CD4-positive, alpha-beta T cell treated with Interleukin-4 for 1 hour (primary cell): ENCODE data around the gene NCKAP5.
"Not testable (repeated sequence)": the region's sequence is repeated elsewhere in the genome, so short reads cannot be mapped to it uniquely, and the experiment has no call there.

Experiments used
- DNase-seq, 2 donors: peaks; one replicate each; pipeline ENCODE4 v3.0.0-alpha.2; 2020 to 2022

The NCKAP5 gene

GRCh38 chr2:132725748-132726147, 842.5 kb downstream of the NCKAP5 start:
- no peak for DNase-seq

GRCh38 chr2:132725148-132725547, 843.1 kb downstream of the NCKAP5 start:
- no peak for DNase-seq

GRCh38 chr2:132721938-132722337, 846.3 kb downstream of the NCKAP5 start:
- no peak for DNase-seq

GRCh38 chr2:132720393-132720792, 847.9 kb downstream of the NCKAP5 start:
- no peak for DNase-seq

GRCh38 chr2:132719480-132719879, 848.8 kb downstream of the NCKAP5 start:
- no peak for DNase-seq

GRCh38 chr2:132716954-132717353, 851.3 kb downstream of the NCKAP5 start:
- DNase-seq, result no peak

GRCh38 chr2:132715386-132716351, 852.6 kb downstream of the NCKAP5 start:
- no peak for DNase-seq

- DNase-seq, result no peak
These were observed 864.9 kb downstream of the NCKAP5 start for GRCh38 chr2:132703396-132703795.

- DNase-seq, result no peak
These were observed 866.5 kb downstream of the NCKAP5 start for GRCh38 chr2:132701810-132702209.

GRCh38 chr2:132699802-132700201, 868.5 kb downstream of the NCKAP5 start:
- not testable (repeated sequence) for DNase-seq

GRCh38 chr2:132698347-132698746, 869.9 kb downstream of the NCKAP5 start:
- not testable (repeated sequence) for DNase-seq

- DNase-seq, result no peak
These were observed 870.6 kb downstream of the NCKAP5 start for GRCh38 chr2:132697556-132698205.

GRCh38 chr2:132692816-132693215, 875.4 kb downstream of the NCKAP5 start:
- no peak for DNase-seq

- no peak for DNase-seq
These were observed 876.7 kb downstream of the NCKAP5 start for GRCh38 chr2:132691556-132691955.

GRCh38 chr2:132690664-132691303, 877.5 kb downstream of the NCKAP5 start:
- no peak for DNase-seq

- no peak for DNase-seq
These were observed 886.5 kb downstream of the NCKAP5 start for GRCh38 chr2:132681766-132682165.

GRCh38 chr2:132680544-132680943, 887.7 kb downstream of the NCKAP5 start:
- no peak for DNase-seq

GRCh38 chr2:132678483-132678882, 889.8 kb downstream of the NCKAP5 start:
- DNase-seq, result no peak

- no peak for DNase-seq
These were observed 890.6 kb downstream of the NCKAP5 start for GRCh38 chr2:132677661-132678060.

- no peak for DNase-seq
These were observed 891.3 kb downstream of the NCKAP5 start for GRCh38 chr2:132676999-132677398.

GRCh38 chr2:132671151-132671835, 897.0 kb downstream of the NCKAP5 start:
- no peak for DNase-seq

- DNase-seq, result no peak
These were observed 897.6 kb downstream of the NCKAP5 start for GRCh38 chr2:132670496-132671150.
